Dendritic cell treated with granulocyte-macrophage colony-stimulating factor and Interleukin-4, amounts not matched to agents 40 ng/mL and 50 ng/mL, for 4 days (primary cell): ENCODE results near the gene ZFAND3.
"Not testable (repeated sequence)": the region's sequence is repeated elsewhere in the genome, so short reads cannot be mapped to it uniquely, and the experiment has no call there.

ENCODE experiments used
- H3K27ac Mint-ChIP-seq: one replicate; pipeline ENCODE4 v1.8.0; 2022; ENCODE audit warnings: mild to moderate bottlenecking, mixed read lengths
- H3K27me3 Mint-ChIP-seq: one replicate; pipeline ENCODE4 v1.8.0; 2022; ENCODE audit warnings: mild to moderate bottlenecking, mixed read lengths
- H3K36me3 Mint-ChIP-seq: one replicate; pipeline ENCODE4 v1.8.0; 2022; ENCODE audit warnings: low read depth, mixed read lengths
- H3K4me1 Mint-ChIP-seq: one replicate; pipeline ENCODE4 v1.8.0; 2022; ENCODE audit warnings: low read depth, mixed read lengths
- H3K4me3 Mint-ChIP-seq: one replicate; pipeline ENCODE4 v1.8.0; 2022; ENCODE audit warnings: mild to moderate bottlenecking, moderate library complexity, mixed read lengths
- H3K9me3 Mint-ChIP-seq: one replicate; pipeline ENCODE4 v1.8.0; 2022; ENCODE audit warnings: mixed read lengths
- intact Hi-C: fragments of 100-400 bp; cut with micrococcal nuclease; formaldehyde crosslinking; loops from one replicate; pipeline ENCODE4 v1.15.0; 2022

ZFAND3 gene

GRCh38 chr6:37872373-37872745, 52.8 kb downstream of the ZFAND3 start:
- Mint-ChIP-seq H3K4me1 (peaks cover 64% of the 10 kb centered on the region), H3K27ac (no peak overlapping the region), H3K4me3 (no peak overlapping the region), H3K27me3 (no peaks in the 10 kb centered on the region), H3K36me3 (no peaks in the 10 kb centered on the region), H3K9me3 (no peaks in the 10 kb centered on the region)
- intact Hi-C loops: no loop called here

- intact Hi-C loops: no loop called here
- no peaks in the 10 kb centered on the region for H3K27me3 Mint-ChIP-seq
- no peak overlapping the region for H3K27ac Mint-ChIP-seq
- H3K36me3 Mint-ChIP-seq: no peaks in the 10 kb centered on the region
- H3K9me3 Mint-ChIP-seq: no peaks in the 10 kb centered on the region
- H3K4me3 Mint-ChIP-seq: no peak overlapping the region
- peaks cover 70% of the 10 kb centered on the region for H3K4me1 Mint-ChIP-seq
Measured at GRCh38 chr6:37874726-37875125, 55.2 kb downstream of the ZFAND3 start.

- peaks cover 70% of the 10 kb centered on the region for H3K4me1 Mint-ChIP-seq
- no peak overlapping the region for H3K4me3 Mint-ChIP-seq
- H3K27me3 Mint-ChIP-seq: no peaks in the 10 kb centered on the region
- no peak overlapping the region for H3K27ac Mint-ChIP-seq
- H3K36me3 Mint-ChIP-seq: no peaks in the 10 kb centered on the region
- intact Hi-C loops: no loop called here
- H3K9me3 Mint-ChIP-seq: no peaks in the 10 kb centered on the region
Measured at GRCh38 chr6:37875561-37876309, 56.2 kb downstream of the ZFAND3 start.

GRCh38 chr6:37876843-37877242, 57.3 kb downstream of the ZFAND3 start:
- Mint-ChIP-seq H3K27ac (no peak overlapping the region), H3K36me3 (no peaks in the 10 kb centered on the region), H3K27me3 (no peaks in the 10 kb centered on the region), H3K4me3 (no peak overlapping the region), H3K9me3 (no peaks in the 10 kb centered on the region), H3K4me1 (peaks cover 71% of the 10 kb centered on the region)
- intact Hi-C loops: no loop called here

GRCh38 chr6:37877373-37878149, 58.0 kb downstream of the ZFAND3 start:
- no peaks in the 10 kb centered on the region for H3K36me3 Mint-ChIP-seq
- H3K4me1 Mint-ChIP-seq: peaks cover 71% of the 10 kb centered on the region
- peak overlapping the region; percentile 52 for H3K27ac Mint-ChIP-seq
- no peaks in the 10 kb centered on the region for H3K9me3 Mint-ChIP-seq
- H3K4me3 Mint-ChIP-seq: no peak overlapping the region
- no peaks in the 10 kb centered on the region for H3K27me3 Mint-ChIP-seq
- intact Hi-C loops: no loop called here

- intact Hi-C loops: no loop called here
- Mint-ChIP-seq H3K4me3 (no peak overlapping the region), H3K27me3 (no peaks in the 10 kb centered on the region), H3K4me1 (peaks cover 64% of the 10 kb centered on the region), H3K27ac (peak overlapping the region; percentile 52), H3K36me3 (no peaks in the 10 kb centered on the region), H3K9me3 (no peaks in the 10 kb centered on the region)
Measured at GRCh38 chr6:37878150-37878710, 58.7 kb downstream of the ZFAND3 start.

- H3K27ac Mint-ChIP-seq, H3K36me3 Mint-ChIP-seq, H3K4me3 Mint-ChIP-seq, H3K27me3 Mint-ChIP-seq, intact Hi-C loops, H3K9me3 Mint-ChIP-seq: not testable (repeated sequence)
- H3K4me1 Mint-ChIP-seq: peaks cover 58% of the 10 kb centered on the region
Measured at GRCh38 chr6:37880602-37881001, 61.1 kb downstream of the ZFAND3 start.

- Mint-ChIP-seq H3K4me1 (peaks cover 48% of the 10 kb centered on the region), H3K4me3 (no peak overlapping the region), H3K27ac (no peak overlapping the region), H3K9me3 (no peaks in the 10 kb centered on the region), H3K27me3 (no peaks in the 10 kb centered on the region), H3K36me3 (no peaks in the 10 kb centered on the region)
- intact Hi-C loops: no loop called here
Measured at GRCh38 chr6:37882292-37882691, 62.8 kb downstream of the ZFAND3 start.

- intact Hi-C loops: no loop called here
- Mint-ChIP-seq H3K27me3 (no peaks in the 10 kb centered on the region), H3K4me3 (no peak overlapping the region), H3K36me3 (no peaks in the 10 kb centered on the region), H3K27ac (no peak overlapping the region), H3K9me3 (no peaks in the 10 kb centered on the region), H3K4me1 (peaks cover 43% of the 10 kb centered on the region)
Measured at GRCh38 chr6:37882724-37883413, 63.3 kb downstream of the ZFAND3 start.

GRCh38 chr6:37884548-37884947, 65.0 kb downstream of the ZFAND3 start:
- H3K4me1 Mint-ChIP-seq: peaks cover 42% of the 10 kb centered on the region
- H3K4me3 Mint-ChIP-seq: no peak overlapping the region
- no peaks in the 10 kb centered on the region for H3K36me3 Mint-ChIP-seq
- H3K9me3 Mint-ChIP-seq: no peaks in the 10 kb centered on the region
- intact Hi-C loops: no loop called here
- H3K27me3 Mint-ChIP-seq: no peaks in the 10 kb centered on the region
- H3K27ac Mint-ChIP-seq: no peak overlapping the region

- intact Hi-C loops: no loop called here
- Mint-ChIP-seq H3K27ac (no peak overlapping the region), H3K4me1 (peaks cover 49% of the 10 kb centered on the region), H3K4me3 (no peak overlapping the region), H3K9me3 (no peaks in the 10 kb centered on the region), H3K27me3 (no peaks in the 10 kb centered on the region), H3K36me3 (no peaks in the 10 kb centered on the region)
Measured at GRCh38 chr6:37889051-37889450, 69.5 kb downstream of the ZFAND3 start.

- no peak overlapping the region for H3K4me3 Mint-ChIP-seq
- intact Hi-C loops: no loop called here
- no peaks in the 10 kb centered on the region for H3K27me3 Mint-ChIP-seq
- no peaks in the 10 kb centered on the region for H3K36me3 Mint-ChIP-seq
- no peaks in the 10 kb centered on the region for H3K9me3 Mint-ChIP-seq
- H3K27ac Mint-ChIP-seq: no peak overlapping the region
- peaks cover 54% of the 10 kb centered on the region for H3K4me1 Mint-ChIP-seq
Measured at GRCh38 chr6:37889486-37889885, 70.0 kb downstream of the ZFAND3 start.

- H3K4me1 Mint-ChIP-seq: peaks cover 52% of the 10 kb centered on the region
- H3K27ac Mint-ChIP-seq: no peak overlapping the region
- no peaks in the 10 kb centered on the region for H3K27me3 Mint-ChIP-seq
- H3K9me3 Mint-ChIP-seq: no peaks in the 10 kb centered on the region
- H3K4me3 Mint-ChIP-seq: no peak overlapping the region
- intact Hi-C loops: no loop called here
- H3K36me3 Mint-ChIP-seq: peaks cover 6% of the 10 kb centered on the region
Measured at GRCh38 chr6:37891072-37891471, 71.5 kb downstream of the ZFAND3 start.

GRCh38 chr6:37893257-37893656, 73.7 kb downstream of the ZFAND3 start:
- peaks cover 57% of the 10 kb centered on the region for H3K4me1 Mint-ChIP-seq
- H3K27ac Mint-ChIP-seq: peak overlapping the region; percentile 39
- peaks cover 6% of the 10 kb centered on the region for H3K36me3 Mint-ChIP-seq
- no peak overlapping the region for H3K4me3 Mint-ChIP-seq
- H3K9me3 Mint-ChIP-seq: no peaks in the 10 kb centered on the region
- H3K27me3 Mint-ChIP-seq: no peaks in the 10 kb centered on the region
- intact Hi-C loops: no loop called here
